Smooth muscle cell (in vitro differentiated cells): ENCODE data around the gene CALCOCO1. TPM values are rescaled to one million over a fixed set of nuclear protein-coding genes. Genes with fewer than 3 reads are reported as not detected.

Experiments used
- DNase-seq: peaks from one replicate; lab custom pipeline; 2025; ENCODE audit not compliant: unreplicated experiment; lab: John Stamatoyannopoulos, UW
- H2AFZ ChIP-seq: fragments of 200-600 bp; sonication (generic); 2 replicates; pipeline ENCODE4 v1.6.0; 2016; ENCODE audit warnings: antibody characterized with exemption, low read depth, mild to moderate bottlenecking
- H3F3A ChIP-seq: fragments of 200-600 bp; sonication (generic); 2 replicates; pipeline ENCODE4 v1.6.0; 2017; ENCODE audit warnings: antibody characterized with exemption, low read depth
- H3K27ac ChIP-seq: fragments of 200-600 bp; sonication (generic); 2 replicates; pipeline ENCODE4 v1.5.1; 2016; ENCODE audit warnings: low read depth, mild to moderate bottlenecking
- H3K27me3 ChIP-seq: fragments of 200-600 bp; sonication (generic); 2 replicates; pipeline ENCODE4 v1.6.1; 2016; ENCODE audit warnings: low read depth, mild to moderate bottlenecking
- H3K36me3 ChIP-seq: fragments of 200-600 bp; sonication (generic); 2 replicates; pipeline ENCODE4 v1.5.1; 2016; ENCODE audit warnings: low read depth
- H3K4me1 ChIP-seq: fragments of 200-600 bp; sonication (generic); 2 replicates; pipeline ENCODE4 v1.5.1; 2016; ENCODE audit warnings: low read depth
- H3K4me2 ChIP-seq: fragments of 200-600 bp; sonication (generic); 2 replicates; pipeline ENCODE4 v1.6.0; 2016; ENCODE audit warnings: mild to moderate bottlenecking
- H3K4me3 ChIP-seq: fragments of 200-600 bp; sonication (generic); 2 replicates; pipeline ENCODE4 v1.5.1; 2016; ENCODE audit warnings: mild to moderate bottlenecking
- H3K79me2 ChIP-seq: fragments of 200-600 bp; sonication (generic); 2 replicates; pipeline ENCODE4 v1.6.0; 2016; ENCODE audit warnings: low read depth, mild to moderate bottlenecking
- H3K9ac ChIP-seq: fragments of 200-600 bp; sonication (generic); 2 replicates; pipeline ENCODE4 v1.6.0; 2016; ENCODE audit warnings: low read depth
- H3K9me3 ChIP-seq: fragments of 200-600 bp; sonication (generic); replicated peaks from 2 replicates; pipeline ENCODE4 v1.5.1; 2016; ENCODE audit warnings: low read depth
- H4K20me1 ChIP-seq: fragments of 200-600 bp; sonication (generic); 2 replicates; pipeline ENCODE4 v1.6.0; 2016; ENCODE audit warnings: low read depth
- WGBS: methylation state at CpG from one replicate; pipeline ENCODE4 v1.1.7; 2016; ENCODE audit warnings: low lambda C conversion rate; 5-methylcytosine and 5-hydroxymethylcytosine counted together
- polyA plus RNA-seq: library from polyadenylated mRNA; unstranded; fragments of >200 nt; fragmentation: Nextera tagmentation; extraction: Ambion mirVana; gene quantifications from 2 replicates; pipeline ENCODE4 v1.2.1, GENCODE V29; 2016
- total RNA-seq: library from RNA; depleted of rRNA; stranded (reverse); fragments of >200 nt; gene quantifications from 2 replicates; pipeline ENCODE4 v1.2.3, GENCODE V29; 2014
- TF ChIP-seq, protein P1 (sequence below): fragments of 200-600 bp; sonication (generic); IDR thresholded peaks from 2 replicates; pipeline ENCODE4 v1.5.1; 2017; ENCODE audit warnings: borderline replicate concordance, mild to moderate bottlenecking, antibody characterized with exemption; ENCODE audit not compliant: insufficient read depth, poor library complexity, severe bottlenecking

Gene CALCOCO1
- total and polyA plus RNA-seq, 2 experiments from 2014 or later = 46.5 to 52.0 TPM

GRCh38 chr12:53713516-53713915 is 13.7 kb downstream of the CALCOCO1 start:
- DNase-seq = no peak
- TF ChIP-seq, protein P1, sequence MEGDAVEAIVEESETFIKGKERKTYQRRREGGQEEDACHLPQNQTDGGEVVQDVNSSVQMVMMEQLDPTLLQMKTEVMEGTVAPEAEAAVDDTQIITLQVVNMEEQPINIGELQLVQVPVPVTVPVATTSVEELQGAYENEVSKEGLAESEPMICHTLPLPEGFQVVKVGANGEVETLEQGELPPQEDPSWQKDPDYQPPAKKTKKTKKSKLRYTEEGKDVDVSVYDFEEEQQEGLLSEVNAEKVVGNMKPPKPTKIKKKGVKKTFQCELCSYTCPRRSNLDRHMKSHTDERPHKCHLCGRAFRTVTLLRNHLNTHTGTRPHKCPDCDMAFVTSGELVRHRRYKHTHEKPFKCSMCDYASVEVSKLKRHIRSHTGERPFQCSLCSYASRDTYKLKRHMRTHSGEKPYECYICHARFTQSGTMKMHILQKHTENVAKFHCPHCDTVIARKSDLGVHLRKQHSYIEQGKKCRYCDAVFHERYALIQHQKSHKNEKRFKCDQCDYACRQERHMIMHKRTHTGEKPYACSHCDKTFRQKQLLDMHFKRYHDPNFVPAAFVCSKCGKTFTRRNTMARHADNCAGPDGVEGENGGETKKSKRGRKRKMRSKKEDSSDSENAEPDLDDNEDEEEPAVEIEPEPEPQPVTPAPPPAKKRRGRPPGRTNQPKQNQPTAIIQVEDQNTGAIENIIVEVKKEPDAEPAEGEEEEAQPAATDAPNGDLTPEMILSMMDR = no peak
- no peak overlapping the region for H3K4me2 ChIP-seq
- no peaks in the 10 kb centered on the region for H3K36me3 ChIP-seq
- no peaks in the 10 kb centered on the region for H4K20me1 ChIP-seq
- no peak overlapping the region for H3K4me3 ChIP-seq
- no peaks in the 10 kb centered on the region for H3K4me1 ChIP-seq
- H2AFZ ChIP-seq = no peak overlapping the region
- peaks cover 6% of the 10 kb centered on the region for H3K27me3 ChIP-seq
- no peak overlapping the region for H3K9ac ChIP-seq
- no peaks in the 10 kb centered on the region for H3F3A ChIP-seq
- no peak overlapping the region for H3K27ac ChIP-seq
- 90% methylated on average over 9 of the region's 9 CpGs for WGBS
- no peaks in the 10 kb centered on the region for H3K9me3 ChIP-seq
- H3K79me2 ChIP-seq = no peaks in the 10 kb centered on the region

DNA sequence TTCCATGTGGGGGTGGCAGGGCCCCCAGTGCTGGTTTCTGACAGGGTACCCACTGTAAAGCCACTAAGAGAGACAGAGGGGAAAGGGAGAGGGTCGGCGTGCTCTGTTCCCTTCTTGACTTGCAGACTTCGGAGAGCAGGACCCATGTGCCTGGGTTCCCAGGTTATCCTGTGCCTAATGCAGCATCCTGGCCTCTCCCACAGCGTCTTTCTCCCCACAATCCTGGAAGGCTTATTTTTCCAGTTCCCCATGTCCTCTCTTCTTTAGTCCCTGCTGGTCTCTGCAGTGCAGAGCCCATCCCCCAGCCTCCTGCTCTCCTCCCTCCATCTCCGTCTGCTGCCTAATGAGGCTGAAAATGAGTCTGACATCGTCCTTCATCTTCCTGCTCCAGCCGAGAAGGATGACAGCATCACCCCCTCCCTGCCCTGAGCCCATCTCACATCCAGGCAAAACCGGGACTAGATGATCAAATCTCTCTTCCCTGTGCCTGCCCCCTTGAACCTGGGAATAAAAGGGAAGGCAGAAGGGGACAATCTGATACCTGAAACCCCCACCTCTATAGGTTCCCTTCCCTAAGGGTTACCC is 15.1 kb downstream of the CALCOCO1 start:
- no peaks in the 10 kb centered on the region for H3K79me2 ChIP-seq
- no peaks in the 10 kb centered on the region for H4K20me1 ChIP-seq
- WGBS = 78% methylated on average over 8 of the region's 8 CpGs
- no peaks in the 10 kb centered on the region for H3K4me1 ChIP-seq
- H2AFZ ChIP-seq = no peak overlapping the region
- H3K27ac ChIP-seq = no peak overlapping the region
- H3K9me3 ChIP-seq = no peaks in the 10 kb centered on the region
- no peaks in the 10 kb centered on the region for H3F3A ChIP-seq
- H3K27me3 ChIP-seq = peaks cover 15% of the 10 kb centered on the region
- TF ChIP-seq, protein P1 = no peak
- H3K4me3 ChIP-seq = no peak overlapping the region
- H3K4me2 ChIP-seq = no peak overlapping the region
- H3K9ac ChIP-seq = no peak overlapping the region
- DNase-seq = no peak
- no peaks in the 10 kb centered on the region for H3K36me3 ChIP-seq

DNA sequence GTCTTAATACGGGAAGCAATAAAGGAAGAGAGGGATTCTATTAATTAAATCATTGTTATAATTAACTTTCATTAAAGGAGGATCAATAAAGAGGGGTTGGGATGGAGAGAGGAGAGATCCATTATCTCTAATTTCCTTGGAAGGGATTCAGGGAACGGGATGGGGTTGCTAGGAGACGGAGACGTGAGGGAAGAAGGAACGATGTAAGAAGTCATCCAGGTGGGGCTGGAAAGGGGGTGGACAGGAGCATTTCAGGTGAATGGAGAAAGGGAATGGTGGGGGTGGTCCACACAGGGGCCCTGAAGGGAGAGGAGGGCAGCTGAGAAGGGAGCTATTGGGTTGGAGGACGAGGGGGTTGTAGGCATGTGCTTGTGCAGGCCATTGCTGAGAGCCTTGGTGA is 17.2 kb downstream of the CALCOCO1 start:
- Histone ChIP-seq H4K20me1 (no peaks in the 10 kb centered on the region), H3K4me3 (no peak overlapping the region), H3K4me2 (no peak overlapping the region), H3F3A (no peaks in the 10 kb centered on the region), H3K36me3 (no peaks in the 10 kb centered on the region), H2AFZ (no peak overlapping the region), H3K9me3 (no peaks in the 10 kb centered on the region), H3K27me3 (peaks cover 35% of the 10 kb centered on the region), H3K4me1 (no peaks in the 10 kb centered on the region), H3K27ac (no peak overlapping the region), H3K9ac (no peak overlapping the region), H3K79me2 (no peaks in the 10 kb centered on the region)
- TF ChIP-seq, protein P1 = no peak
- WGBS = 85% methylated on average over 6 of the region's 6 CpGs
- DNase-seq = no peak

DNA sequence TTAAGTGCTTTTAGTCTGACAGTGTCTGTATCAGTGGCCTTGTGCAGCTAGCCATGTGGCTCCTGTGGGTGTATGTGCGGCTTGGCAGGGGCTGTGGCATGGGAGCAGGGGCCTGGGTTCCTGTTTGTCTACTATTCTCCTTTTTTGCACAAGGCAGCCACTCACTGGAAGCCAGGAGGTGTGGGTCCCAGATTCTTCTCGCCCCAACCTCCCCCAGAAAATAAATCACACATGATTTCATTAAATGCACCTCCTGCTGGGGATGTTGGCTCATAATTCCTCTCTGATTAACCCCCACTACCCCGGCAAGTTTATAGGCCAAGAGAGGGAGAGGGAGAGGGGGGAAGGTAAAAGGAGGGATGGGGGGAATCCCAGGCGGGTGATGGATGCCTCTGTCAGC is 17.6 kb downstream of the CALCOCO1 start:
- Histone ChIP-seq H3K27me3 (peaks cover 39% of the 10 kb centered on the region), H4K20me1 (no peaks in the 10 kb centered on the region), H2AFZ (no peak overlapping the region), H3K27ac (no peak overlapping the region), H3F3A (no peaks in the 10 kb centered on the region), H3K36me3 (no peaks in the 10 kb centered on the region), H3K9ac (no peak overlapping the region), H3K79me2 (no peaks in the 10 kb centered on the region), H3K4me1 (no peaks in the 10 kb centered on the region), H3K4me2 (no peak overlapping the region), H3K4me3 (no peak overlapping the region), H3K9me3 (no peaks in the 10 kb centered on the region)
- DNase-seq = no peak
- WGBS = 70% methylated on average over 4 of the region's 4 CpGs
- TF ChIP-seq, protein P1 = no peak
